GM10248 (cell line): Measurements from ENCODE around the gene PITPNC1.

Experiments
- CTCF ChIA-PET: fragments of 300-600 bp; sonication (Branson Sonifier 250); formaldehyde crosslinking; extraction: SDS; loops from one replicate; lab custom pipeline; 2021; ENCODE audit warnings: antibody characterized with exemption; lab: Yijun Ruan, JAX
- POLR2A ChIA-PET: fragments of 350-650 bp; sonication (Branson Sonifier 250); formaldehyde crosslinking; extraction: SDS; loops from one replicate; lab custom pipeline; 2020; ENCODE audit warnings: antibody characterized with exemption; lab: Yijun Ruan, JAX
- DNase-seq: peaks from one replicate; pipeline ENCODE4 v3.0.0; 2012; ENCODE audit errors: extremely low spot score
- TF ChIP-seq, protein P1 (sequence below): IDR thresholded peaks from 2 replicates; pipeline ENCODE4 v1.5.1; 2012; ENCODE audit warnings: mild to moderate bottlenecking, low read depth; ENCODE audit errors: extremely low read depth, missing control alignments, control extremely low read depth

PITPNC1 gene

GRCh38 chr17:67582673-67583081 is 205.6 kb downstream of the PITPNC1 start:
- no peak for DNase-seq
- POLR2A ChIA-PET = interaction anchor here (1.1 kb wide), 1 partner anchor 11 kb away, joined by 5 read pairs; no protein-coding TSS in a partner anchor
- TF ChIP-seq, protein P1, sequence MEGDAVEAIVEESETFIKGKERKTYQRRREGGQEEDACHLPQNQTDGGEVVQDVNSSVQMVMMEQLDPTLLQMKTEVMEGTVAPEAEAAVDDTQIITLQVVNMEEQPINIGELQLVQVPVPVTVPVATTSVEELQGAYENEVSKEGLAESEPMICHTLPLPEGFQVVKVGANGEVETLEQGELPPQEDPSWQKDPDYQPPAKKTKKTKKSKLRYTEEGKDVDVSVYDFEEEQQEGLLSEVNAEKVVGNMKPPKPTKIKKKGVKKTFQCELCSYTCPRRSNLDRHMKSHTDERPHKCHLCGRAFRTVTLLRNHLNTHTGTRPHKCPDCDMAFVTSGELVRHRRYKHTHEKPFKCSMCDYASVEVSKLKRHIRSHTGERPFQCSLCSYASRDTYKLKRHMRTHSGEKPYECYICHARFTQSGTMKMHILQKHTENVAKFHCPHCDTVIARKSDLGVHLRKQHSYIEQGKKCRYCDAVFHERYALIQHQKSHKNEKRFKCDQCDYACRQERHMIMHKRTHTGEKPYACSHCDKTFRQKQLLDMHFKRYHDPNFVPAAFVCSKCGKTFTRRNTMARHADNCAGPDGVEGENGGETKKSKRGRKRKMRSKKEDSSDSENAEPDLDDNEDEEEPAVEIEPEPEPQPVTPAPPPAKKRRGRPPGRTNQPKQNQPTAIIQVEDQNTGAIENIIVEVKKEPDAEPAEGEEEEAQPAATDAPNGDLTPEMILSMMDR = no peak
- CTCF ChIA-PET = interaction anchor here (1.8 kb wide), 1 partner anchor 20 kb away, joined by 5 read pairs; no protein-coding TSS in a partner anchor

DNA sequence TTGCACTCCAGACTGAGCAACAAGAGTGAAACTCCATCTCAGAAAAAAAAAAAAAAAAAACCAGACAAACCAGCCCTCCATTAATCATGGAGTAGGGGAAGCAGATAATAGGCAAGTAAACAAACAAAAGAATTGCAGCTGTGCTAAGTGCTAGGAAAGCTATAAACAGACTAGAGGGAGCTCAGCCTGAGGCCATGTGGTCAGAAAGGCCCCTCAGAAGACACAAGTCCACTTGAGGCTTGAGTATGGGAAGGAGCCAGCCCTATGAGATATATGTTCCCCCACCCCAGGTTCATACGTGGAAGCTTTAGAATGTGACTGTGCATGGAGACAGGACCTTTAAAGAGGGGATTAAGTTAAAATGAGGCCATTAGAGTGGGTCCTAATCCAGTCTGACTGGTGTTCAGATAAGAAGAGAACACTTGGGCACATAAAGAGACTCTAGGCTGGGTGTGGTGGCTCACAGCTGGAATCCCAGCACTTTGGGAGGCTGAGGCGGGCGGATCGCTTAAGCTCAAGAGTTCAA is 208.1 kb downstream of the PITPNC1 start:
- CTCF ChIA-PET = interaction anchor here (1.2 to 2.5 kb wide), 5 partner anchors 10 to 206 kb away, joined by 3 to 14 read pairs (median 4); no protein-coding TSS in a partner anchor
- TF ChIP-seq, protein P1 = no peak
- no peak for DNase-seq
- POLR2A ChIA-PET = interaction anchor here (0.6 kb wide), 1 partner anchor 20 kb away, joined by 5 read pairs; no protein-coding TSS in a partner anchor

DNA sequence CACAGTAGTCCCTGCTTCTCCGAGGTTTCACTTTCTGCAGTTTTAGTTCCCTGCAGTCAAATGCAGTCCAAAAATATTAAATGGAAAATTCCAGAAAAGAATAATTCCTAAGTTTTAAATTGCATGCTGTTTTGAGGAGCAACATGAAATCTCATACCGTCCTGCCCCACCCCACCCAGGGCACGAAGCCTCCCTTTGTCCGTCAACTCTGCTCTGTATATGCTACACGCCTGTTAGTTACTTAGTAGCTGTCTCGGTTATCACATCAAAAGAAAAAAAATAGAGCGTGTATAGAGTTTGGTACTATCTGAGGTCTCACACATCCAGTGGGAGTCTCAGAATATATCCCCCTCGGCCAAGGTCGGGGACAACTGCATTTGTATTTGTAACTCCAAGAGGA is 211.2 kb downstream of the PITPNC1 start:
- no peak for DNase-seq
- TF ChIP-seq, protein P1 = no peak
- ChIA-PET POLR2A (no interaction called here), CTCF (interaction anchor here (2.1 to 4.3 kb wide), 3 partner anchors 10 to 215 kb away, joined by 8 to 20 read pairs (median 16); no protein-coding TSS in a partner anchor)

- DNase-seq = peak; percentile 48
- ChIA-PET CTCF (interaction anchor here (0.8 to 3.2 kb wide), 14 partner anchors 9 to 215 kb away, joined by 3 to 16 read pairs (median 4); no protein-coding TSS in a partner anchor), POLR2A (no interaction called here)
- TF ChIP-seq, protein P1 = no peak
Measured at GRCh38 chr17:67594115-67594880, 217.2 kb downstream of the PITPNC1 start.

GRCh38 chr17:67600408-67600807 is 223.3 kb downstream of the PITPNC1 start:
- ChIA-PET CTCF (interaction anchor here (2.8 to 5.9 kb wide), 2 partner anchors 222 to 228 kb away, joined by 15 to 72 read pairs; no protein-coding TSS in a partner anchor), POLR2A (no interaction called here)
- TF ChIP-seq, protein P1 = no peak
- DNase-seq = no peak

- POLR2A ChIA-PET = no interaction called here
- DNase-seq = no peak
- TF ChIP-seq, protein P1 = no peak
- CTCF ChIA-PET = interaction anchor here (1.0 to 5.9 kb wide), 16 partner anchors 8 to 229 kb away, joined by 3 to 72 read pairs (median 9); no protein-coding TSS in a partner anchor
Measured at GRCh38 chr17:67601897-67602296, 224.8 kb downstream of the PITPNC1 start.
